GM18508 (cell line): Measurements from ENCODE around the gene SLC2A8.

Experiments
- ATAC-seq: cut with Tn5 transposase; IDR thresholded peaks from one replicate; pipeline ENCODE4 v1.9.1; 2021; ENCODE audit warnings: moderate number of reproducible peaks; ENCODE audit not compliant: insufficient read depth, unreplicated experiment

SLC2A8 gene, protein sequence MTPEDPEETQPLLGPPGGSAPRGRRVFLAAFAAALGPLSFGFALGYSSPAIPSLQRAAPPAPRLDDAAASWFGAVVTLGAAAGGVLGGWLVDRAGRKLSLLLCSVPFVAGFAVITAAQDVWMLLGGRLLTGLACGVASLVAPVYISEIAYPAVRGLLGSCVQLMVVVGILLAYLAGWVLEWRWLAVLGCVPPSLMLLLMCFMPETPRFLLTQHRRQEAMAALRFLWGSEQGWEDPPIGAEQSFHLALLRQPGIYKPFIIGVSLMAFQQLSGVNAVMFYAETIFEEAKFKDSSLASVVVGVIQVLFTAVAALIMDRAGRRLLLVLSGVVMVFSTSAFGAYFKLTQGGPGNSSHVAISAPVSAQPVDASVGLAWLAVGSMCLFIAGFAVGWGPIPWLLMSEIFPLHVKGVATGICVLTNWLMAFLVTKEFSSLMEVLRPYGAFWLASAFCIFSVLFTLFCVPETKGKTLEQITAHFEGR

DNA sequence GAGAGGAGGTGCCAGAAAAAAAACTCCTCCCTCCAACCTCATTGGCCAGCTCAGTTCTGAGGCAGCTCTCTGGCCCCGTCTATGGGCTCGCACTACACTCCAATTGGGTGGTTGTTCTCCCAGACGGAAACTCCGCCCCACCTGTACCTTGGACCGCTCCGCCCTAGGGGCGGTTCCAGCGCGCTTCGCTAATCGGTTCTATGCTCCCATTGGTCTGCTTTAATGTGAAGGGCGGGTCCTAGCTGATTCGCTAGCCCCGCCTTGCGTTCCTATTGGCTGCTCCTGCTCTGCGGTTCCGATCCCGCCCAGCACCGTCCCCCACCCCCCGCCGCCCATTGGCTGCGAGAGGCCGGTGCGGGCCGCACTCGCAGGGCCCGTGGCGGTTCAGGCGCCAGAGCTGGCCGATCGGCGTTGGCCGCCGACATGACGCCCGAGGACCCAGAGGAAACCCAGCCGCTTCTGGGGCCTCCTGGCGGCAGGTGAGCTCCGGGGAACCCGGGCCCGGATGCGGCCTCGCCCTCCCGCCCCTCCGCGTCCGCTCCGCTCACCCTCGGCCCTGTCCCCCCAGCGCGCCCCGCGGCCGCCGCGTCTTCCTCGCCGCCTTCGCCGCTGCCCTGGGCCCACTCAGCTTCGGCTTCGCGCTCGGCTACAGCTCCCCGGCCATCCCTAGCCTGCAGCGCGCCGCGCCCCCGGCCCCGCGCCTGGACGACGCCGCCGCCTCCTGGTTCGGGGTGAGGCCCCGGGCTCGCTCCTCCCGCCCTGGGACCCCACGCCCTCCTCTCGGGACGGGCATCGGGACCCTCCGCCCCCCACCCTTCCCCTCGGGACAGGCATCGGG lies at the start of gene SLC2A8:
SLC2A8 (plus strand) TSS at position 362 of the 838 bp plus-strand sequence; CDS start at position 424, 62 bp downstream.
- peak; percentile 91 for ATAC-seq

DNA sequence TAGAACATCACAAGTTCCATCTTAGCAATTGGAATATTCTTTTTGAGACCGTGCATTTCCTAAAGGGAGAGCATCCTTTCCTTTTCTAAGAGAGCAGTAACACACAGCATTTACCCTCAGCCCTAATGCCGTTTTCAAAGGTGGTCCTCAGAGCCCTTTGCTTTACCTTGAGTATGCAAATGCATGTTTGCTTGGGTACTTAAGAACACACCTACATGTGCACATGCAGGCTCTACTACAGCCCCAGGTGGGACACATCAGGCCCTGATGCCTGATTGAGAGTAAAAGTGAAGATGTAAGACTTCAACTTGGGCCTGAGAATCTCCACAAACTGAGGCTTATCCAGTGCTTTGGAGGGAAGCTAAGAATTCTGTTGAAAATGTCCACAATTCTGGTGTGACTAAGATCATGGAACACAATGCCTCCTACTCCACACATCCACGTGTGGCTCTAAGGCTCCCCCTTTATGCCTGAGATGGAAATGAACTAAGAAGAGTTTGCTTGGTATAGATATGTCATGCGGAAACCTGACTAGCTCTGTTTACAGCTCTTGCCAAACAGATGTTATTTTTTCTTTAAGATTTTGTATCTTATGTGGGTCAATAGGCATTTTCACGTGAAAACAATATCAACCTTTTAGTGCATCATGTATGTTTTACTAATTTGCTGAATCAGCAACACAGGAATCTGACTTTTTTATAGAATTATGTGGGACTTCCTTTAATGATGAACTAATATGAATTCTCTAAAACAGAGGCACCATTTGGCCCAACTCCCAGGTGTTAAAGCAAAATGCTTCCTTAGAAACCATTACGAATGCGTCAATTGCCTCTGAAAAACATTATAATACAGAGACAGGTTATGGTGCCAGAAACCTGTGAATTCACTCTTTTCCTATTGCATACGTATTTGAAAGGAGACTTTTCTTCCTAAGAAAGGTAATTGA lies 48.9 kb upstream of the SLC2A8 start:
- ATAC-seq, result no peak

DNA sequence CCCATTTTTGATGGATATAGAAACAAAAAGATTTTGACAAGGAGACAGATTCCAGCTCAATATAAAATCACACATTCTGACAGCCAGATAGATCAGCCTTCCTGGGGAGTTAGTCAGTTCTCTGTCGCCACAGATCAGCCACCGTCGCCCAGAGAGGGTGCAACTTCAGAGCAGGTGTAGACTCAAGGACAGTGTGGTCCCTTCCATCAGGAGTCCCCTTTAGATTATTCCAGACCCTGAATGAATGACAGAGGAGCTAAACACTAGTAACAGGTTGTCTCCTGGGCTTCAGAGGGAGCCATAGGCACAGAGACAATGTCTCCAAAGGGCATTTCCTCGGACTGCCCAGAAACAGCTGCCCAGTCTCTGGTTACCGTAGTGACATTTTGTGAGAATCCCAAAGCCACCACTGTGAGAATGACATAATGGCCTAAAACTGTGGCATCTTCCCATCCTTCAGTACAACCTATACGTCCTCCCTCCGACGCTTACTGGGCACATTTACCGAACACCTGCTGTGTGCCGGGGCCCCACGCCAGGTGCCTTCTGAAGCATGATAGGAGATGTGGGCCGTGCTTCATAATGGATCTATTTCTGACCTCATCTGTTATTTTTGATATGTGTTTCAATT lies 47.4 kb upstream of the SLC2A8 start:
- no peak for ATAC-seq

DNA sequence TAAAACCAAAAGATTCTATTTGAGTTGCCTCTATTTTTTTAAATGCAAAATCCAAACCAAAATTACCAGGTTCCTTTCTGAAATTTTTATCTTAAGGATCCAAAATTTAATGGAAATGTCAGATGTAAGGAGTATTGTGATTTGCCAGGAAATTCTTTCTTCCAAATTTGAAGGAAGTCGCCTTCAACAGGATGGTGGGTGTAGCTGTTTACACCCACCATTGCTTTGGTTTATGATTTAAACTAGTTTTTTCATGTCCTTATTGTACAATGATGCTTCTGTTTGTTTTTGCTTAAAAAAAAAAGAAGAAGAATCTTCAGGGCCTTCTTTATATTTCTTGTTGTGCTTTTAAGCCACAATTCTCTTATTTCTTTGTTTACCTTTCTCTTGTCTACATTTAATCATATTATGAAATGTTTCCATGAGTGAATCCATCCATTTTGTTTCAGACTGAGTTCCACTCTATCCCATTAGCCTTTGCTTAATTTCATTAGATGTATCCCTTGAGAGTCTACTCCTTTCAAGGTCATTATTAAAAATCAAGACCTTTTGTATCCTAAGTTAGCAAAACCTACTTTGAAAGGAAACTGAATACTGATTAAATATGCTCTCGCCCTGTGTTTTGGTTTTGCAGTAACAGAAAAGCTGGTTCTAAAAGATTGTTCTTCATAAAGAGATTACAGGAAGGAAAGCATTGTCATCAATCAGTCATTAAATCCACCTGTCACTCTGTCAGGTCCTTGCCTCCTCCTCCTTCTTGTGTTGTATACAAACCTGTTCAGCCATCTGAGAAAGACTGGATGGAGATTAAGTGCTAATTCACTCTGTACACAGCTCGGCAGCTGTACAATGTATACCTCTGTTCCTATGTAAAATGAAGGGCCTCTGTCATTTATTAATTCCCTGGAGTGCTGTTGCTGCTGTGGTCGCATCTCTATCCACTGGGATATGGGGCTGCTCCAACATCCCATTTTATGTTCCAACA lies 45.5 kb upstream of the SLC2A8 start:
- no peak for ATAC-seq

DNA sequence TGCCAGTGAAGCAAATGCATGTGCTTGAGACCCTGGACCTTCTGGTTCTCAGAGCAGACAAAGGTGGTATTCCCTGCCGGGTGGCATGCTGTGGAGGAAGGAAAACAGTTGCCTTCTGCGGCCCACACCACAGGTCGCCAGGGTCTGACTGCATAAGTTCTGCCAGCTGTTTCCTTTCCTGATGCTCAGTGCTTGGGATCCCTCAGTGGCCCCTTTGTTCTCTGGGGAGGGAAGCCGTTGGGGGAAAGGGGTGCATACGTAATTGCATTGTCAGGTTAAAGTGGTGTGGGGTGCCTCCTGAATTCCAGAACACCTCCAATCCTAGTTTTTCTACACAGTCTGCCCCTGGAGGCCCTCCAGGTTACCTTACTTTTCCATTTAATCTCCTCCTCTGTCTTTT lies 43.1 kb upstream of the SLC2A8 start:
- no peak for ATAC-seq

DNA sequence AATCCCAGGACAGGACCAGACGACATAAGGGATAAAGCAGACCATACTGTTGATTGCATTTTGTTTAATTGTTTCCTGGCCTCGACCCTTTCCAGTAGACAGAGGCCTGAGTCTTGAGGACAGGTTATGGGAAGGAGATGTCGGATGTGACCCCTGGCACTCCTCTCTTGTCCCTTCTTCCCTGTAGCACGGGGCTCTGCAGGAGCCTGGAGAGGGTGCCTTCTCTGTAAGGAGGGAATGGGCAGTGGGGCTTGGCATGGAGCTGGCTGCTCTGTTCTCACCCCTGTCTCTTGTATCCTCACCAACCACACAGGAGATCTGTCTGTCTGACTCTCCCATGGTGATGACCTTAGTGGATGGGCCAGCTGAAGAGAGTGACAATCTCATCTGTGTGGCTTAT lies 40.1 kb upstream of the SLC2A8 start:
- ATAC-seq, result no peak

DNA sequence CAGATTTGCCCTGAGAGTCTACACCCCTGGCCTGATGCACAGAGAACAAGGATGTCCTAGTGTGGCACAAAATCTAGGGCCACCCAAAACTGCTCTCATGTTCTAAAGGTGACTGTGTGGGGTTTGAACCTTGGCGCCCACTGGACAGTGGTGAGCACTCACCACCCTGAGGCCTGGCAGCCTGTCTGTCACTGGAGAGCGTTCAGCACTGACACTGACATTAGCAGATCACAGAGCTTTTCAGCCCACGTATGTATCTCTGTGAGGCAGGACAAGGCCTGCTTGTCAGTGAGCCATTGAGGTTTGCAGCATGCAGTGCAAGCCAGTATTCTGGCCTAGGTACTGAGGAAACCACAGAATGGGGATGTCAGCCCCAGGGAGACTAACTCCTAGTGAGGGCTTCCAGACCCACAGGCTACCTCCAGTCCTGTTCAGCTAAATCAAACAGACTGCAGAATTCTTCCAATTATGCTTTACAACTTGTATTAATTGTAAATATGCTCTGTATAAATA lies 38.9 kb upstream of the SLC2A8 start:
- ATAC-seq, result no peak

DNA sequence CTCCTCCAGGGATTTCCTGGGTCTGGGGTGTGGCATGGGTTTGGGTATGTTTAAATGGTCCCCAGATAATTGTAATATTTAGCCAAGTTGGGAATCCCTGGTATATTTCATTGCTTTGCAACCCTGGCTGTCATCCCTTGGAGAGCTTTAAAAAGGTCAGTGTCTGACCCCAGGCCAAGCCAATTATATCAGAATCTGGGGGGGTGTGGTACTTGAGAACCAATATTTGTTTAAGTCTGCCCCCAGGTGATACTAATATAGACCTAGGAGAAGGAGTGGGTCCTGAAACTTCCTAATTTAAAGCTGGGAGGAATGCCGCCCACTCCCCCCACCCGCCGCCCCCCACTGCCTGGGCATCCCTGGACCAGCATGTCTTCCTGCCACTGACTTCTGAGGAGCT lies 38.2 kb upstream of the SLC2A8 start:
- ATAC-seq, result no peak

DNA sequence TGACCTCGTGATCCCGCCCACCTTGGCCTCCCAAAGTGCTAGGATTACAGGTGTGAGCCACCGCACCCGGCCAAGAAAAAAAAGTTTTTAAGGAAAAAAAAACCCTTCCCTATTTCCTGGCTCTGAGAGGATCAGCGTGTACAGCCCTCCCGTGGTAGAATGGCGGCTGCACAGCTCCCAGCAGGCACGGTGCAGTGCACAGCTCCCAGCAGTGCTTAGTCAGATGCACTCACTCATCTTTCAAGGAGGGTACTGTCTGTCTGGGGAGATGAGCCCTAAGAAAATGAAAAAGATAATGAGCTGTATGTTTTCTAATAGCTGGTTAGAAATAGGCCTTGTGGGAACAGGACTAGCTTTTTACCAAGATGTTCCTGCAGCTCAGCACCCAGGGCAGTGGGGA lies 36.7 kb upstream of the SLC2A8 start:
- ATAC-seq, result no peak

DNA sequence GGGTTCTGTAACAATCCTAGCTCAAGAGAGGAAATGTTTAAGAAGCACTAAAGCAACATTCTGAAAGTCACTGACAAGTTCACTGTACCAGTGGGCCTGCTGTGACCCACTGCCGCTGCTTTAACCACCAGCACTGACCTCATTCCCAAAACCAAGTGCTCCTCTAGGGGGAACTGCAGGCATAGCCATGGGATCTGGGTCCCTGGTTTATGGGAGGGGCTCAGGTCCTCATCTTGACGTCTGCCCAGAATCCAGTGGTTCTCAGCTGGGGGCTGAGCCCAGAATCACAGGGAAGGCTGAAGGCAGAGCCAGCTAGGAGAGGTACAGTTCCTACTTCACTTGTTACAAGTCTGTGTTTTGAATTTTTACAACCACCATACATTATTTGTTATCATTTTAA lies 36.1 kb upstream of the SLC2A8 start:
- no peak for ATAC-seq

DNA sequence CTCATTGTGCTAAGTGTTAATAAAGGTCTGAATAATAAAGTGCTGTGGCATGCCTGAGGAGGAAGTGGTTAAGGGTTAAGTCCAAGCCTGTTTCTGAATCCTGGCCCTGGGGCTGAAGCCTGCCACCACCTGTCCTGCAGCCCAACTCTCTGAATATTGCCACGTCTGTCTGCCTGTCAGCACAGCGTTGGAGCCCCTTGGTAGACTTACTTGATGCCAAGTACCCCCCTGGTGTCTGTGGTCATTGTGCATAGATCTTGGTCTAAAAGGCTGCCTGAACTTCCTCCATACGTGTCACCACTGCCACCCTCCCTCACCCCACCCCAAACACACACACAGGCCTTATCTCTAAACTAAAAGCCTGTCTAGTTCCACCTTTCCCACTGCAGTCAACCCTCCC lies 35.4 kb upstream of the SLC2A8 start:
- no peak for ATAC-seq

DNA sequence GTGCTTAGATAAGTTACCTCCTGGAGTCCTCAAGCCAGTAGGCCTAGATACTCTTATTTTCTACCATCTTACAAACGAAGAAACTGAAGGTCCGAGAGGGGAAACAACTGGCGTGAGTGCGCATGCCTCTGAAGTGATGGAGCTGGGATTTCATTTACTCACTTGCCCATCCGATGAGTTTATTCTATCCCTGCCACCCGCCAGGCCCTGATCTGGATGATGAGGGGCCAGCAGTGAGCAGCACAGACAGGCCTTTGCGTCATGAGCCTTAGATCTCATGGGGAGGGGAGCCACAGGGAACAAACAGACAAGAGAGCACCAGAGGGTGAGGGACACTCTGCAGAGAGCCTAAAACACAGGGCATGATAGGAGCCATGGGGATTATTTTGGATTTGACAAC lies 34.1 kb upstream of the SLC2A8 start:
- ATAC-seq, result no peak

DNA sequence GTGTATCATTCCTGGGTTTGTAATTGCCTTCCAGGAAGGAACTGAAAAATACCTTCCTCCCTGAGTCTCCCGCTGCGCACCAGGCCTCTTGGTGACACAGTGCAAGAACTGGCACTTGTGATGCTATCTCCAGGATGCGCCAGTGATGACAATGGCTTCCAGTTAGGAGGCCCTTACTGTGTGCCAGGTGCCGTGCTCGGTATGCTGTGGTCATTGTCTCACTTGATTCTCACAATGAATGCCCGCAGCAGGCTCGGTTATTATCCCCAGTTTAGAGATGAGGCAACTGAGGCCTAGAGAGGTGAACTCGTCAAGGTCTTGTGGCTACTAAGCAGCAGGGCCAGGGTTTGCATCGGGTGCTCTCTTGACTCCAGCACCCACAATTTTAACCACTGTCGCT lies 31.5 kb upstream of the SLC2A8 start:
- no peak for ATAC-seq

DNA sequence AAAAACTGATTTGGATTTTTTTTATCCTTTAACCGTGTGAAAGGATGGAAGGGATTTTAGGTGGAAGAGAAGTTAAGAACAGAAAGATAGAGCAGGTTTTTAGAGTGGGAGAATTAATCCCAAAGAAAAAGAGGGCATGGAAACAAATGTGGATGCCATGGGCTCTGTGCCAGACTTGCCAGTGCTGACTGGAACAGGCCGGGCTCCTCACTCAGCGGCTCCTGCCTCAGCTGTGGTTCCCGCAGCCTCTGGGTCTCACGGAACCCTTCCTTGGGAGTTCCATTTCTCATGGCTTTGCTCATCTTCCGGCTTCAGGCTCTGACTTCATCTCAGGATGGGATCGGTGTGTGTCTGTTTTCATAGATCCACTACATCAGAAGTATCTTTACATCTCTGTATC lies 30.4 kb upstream of the SLC2A8 start:
- ATAC-seq, result no peak

DNA sequence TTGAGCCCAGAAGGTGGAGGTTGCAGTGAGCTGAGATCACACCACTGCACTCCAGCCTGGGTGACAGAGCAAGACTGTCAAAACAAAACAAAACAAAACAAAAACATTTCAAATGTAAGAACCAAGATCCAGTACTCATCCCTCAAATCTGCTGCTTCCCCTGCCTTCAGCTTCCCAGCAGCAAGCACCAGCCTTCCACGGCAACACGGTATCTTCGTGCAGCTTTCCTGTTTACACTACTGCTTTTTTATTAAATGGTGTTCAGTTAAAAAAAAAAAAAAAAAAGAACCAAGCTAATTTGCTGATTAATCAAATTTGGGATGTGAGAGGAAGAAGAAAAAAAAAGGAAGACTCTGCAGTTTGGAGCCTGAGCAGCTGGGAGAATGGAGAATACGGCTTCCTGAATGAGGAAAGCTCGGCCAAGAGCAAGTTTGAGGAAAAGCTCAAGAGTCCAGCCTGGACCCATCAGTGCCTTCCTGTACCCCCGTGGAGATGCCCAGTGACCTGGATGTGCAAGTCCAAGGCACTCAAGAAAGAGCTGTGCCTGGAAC lies 28.0 kb upstream of the SLC2A8 start:
- no peak for ATAC-seq

DNA sequence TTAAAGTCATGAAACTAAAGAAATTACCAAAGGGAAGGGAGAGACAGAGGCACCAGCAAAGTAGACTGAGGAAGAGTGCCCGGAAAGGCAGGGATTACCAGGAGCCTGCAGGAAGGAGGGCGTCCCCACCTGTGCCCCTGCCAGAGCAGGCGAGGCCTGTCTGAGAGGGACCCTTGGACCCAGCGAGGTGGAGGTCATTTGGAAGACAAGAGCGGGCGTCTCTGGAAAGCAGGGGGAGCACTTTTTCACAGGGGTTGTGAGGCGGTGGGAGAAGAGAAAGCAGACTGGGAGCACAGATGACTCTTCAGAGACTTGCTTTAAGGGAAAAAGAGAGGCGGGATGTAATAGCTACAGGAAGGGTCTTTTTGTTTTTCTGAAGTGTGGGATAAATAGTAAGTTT lies 27.5 kb upstream of the SLC2A8 start:
- ATAC-seq, result no peak

DNA sequence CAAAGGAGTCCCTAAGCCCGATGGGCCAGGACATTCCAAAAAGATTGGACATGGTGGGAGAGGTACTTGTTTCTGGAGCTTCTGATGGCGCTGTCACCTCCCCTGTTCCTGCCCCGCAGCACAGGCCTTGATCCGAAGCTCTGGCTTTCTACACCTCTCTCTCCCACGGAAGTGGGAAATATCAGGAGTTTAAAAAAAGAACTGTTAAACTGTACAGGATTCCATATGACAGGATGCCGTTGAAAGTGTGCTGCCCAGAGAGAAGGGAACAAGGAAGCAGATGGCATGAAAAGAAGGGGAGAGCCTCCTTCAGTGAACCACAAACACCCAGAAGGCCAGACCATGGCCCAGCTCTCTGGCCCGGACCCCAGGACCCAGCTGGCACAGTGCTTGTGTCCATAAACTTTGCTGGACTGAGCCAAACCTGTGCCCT lies 26.8 kb upstream of the SLC2A8 start:
- ATAC-seq, result no peak
